IPS DF 4.7 (cell line): ENCODE measurements around the gene MARCHF11.

ENCODE experiments used
- DNase-seq: peaks from one replicate; pipeline ENCODE4 v3.0.0-alpha.2; 2013; ENCODE audit warnings: low spot score; ENCODE audit errors: extremely low read depth

The MARCHF11 gene

DNA sequence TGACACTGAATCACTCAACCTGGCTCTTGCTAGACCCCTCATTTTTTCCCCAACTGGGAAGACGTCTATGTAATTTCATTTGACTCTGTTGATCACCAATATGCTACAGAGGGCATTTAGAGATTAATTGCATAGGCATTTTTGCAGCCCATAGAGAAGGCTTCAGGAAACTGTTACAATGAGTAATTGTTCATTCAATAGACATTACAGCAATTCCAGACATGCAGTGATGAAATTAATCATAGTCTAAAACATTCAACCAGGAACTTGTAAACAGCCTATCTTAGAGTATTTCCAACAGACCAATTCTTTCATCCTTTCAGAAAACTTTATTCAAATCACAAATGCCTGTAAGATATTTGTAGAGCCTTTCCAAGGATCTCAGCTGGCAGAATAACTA lies 122.3 kb downstream of the MARCHF11 start:
- no peak for DNase-seq

DNA sequence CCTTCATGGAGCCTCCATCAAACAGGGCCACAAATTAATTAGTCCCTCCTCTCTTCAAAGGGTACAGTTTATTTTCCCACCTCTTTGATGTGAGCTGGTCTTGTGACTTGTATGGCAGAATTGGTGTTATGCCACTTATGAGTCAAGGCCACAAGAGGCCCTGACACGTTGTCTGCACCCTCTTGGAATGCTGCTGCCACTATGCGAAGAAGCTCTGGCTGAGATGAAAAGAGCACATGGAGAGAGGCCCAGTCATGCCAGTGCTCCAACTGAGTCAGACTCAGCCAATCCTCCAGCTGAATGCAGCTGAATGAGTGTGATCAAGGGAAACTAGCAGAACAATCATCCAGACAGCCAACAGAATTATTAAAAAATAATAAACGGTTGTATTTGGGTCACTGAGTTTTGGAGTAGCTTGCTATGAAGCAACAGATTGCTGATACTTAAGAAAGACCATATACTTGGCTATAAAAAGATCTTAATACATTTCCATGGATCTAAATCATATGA lies 128.3 kb downstream of the MARCHF11 start:
- DNase-seq = no peak

- DNase-seq = no peak
Observed at GRCh38 chr5:16050414-16050813, 129.2 kb downstream of the MARCHF11 start.

- DNase-seq = no peak
Observed at GRCh38 chr5:16049761-16050160, 129.8 kb downstream of the MARCHF11 start.

DNA sequence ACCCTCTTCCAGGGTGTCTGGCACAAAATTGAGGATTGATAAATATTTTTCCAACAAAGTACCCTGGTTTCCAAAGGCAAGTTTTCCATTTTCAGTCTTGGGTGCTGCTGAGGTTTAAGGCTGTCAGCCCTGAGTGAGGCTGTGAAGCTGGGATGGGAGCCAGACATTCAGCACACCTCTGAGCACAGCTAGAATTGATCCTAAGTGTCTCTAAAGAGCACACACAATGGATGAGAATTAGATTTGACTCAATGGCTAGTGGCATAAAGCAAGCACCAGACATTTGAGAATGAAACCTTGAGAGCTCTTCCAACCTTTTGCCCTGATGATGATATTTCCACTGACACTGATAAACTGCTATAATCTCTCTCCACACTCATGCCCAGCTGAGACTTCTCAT lies 131.5 kb downstream of the MARCHF11 start:
- no peak for DNase-seq

- DNase-seq = no peak
Observed at GRCh38 chr5:16043349-16043965, 136.1 kb downstream of the MARCHF11 start.

GRCh38 chr5:16037121-16037845 lies 142.3 kb downstream of the MARCHF11 start:
- no peak for DNase-seq

GRCh38 chr5:16034319-16035001 lies 145.1 kb downstream of the MARCHF11 start:
- DNase-seq = no peak

DNA sequence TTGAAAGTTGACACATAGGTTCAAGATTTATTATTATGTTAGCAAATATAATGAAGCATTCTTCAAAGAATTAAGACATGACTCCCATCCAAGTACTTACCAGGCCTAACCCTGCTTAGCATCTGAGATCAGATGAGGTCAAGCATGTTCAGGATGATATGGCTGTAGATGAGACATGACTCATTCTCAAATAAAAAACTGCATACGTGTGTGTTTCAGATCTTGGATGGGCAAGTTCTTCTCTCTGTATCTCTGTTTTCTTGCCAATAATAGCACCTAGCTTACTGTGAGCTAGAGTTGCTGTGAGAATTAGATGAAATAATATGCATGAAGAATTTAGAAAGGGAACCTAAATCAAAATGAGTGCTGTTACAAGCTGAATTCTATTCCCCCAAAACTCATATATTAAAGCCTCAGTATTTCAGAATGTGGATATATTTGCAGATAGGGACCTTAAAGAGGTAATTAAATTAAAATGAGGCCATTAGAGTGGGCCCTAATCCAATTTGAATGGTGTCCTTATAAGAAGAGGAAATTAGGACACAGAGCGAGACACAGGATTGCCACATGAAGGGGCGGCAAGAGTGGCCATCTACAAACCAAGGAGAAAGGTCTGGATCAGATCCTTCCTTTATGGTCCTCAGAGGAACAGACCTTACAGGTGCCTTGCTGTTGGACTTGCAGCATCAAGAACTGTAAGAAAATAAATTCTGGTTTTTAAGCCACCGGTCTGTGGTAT lies 146.2 kb downstream of the MARCHF11 start:
- no peak for DNase-seq

- DNase-seq = no peak
Observed at GRCh38 chr5:16028708-16029107, 150.9 kb downstream of the MARCHF11 start.

- no peak for DNase-seq
Observed at GRCh38 chr5:16025681-16026080, 153.9 kb downstream of the MARCHF11 start.

- DNase-seq = no peak
Observed at GRCh38 chr5:16018970-16019369, 160.6 kb downstream of the MARCHF11 start.

DNA sequence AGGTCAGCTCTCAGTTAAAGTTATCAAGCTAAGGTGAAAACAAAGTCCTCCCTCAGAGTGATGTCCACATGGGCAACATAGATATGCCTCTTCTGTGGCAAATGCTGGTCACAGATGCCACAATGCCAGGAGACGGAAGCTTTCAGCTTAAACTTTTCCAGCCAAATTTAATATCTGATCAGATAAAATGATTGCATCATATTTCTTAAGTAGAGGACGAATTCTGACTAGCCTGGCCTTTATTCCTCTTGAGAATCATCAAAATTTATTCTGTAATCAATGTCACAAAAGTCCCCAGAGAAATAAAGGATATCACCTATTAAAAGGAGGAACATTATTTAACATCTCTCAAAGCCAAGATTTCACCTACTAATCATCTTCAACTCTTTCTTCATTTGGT lies 161.9 kb downstream of the MARCHF11 start:
- DNase-seq = no peak
